WTC11 (cell line): ENCODE measurements around the gene XPO6. TPM values are rescaled to one million over a fixed set of nuclear protein-coding genes. Genes with fewer than 3 reads are reported as not detected.

Experiments
- ATAC-seq: fragments of 200-7000 bp; cut with Tn5 transposase; 2 replicates; pipeline ENCODE4 v1.10.0; 2021; ENCODE audit warnings: mild to moderate bottlenecking, moderate library complexity
- CTCF ChIA-PET: fragments of 300-600 bp; sonication (Branson Sonifier 250); formaldehyde crosslinking; loops from one replicate; lab custom pipeline; 2021; ENCODE audit warnings: antibody characterized with exemption; lab: Charles Lee
- POLR2A ChIA-PET: fragments of 350-600 bp; sonication (Branson Sonifier 250); formaldehyde crosslinking; loops from one replicate; lab custom pipeline; 2021; ENCODE audit warnings: antibody characterized with exemption; lab: Charles Lee
- DNase-seq: peaks from one replicate; pipeline ENCODE4 v3.0.0; 2021; ENCODE audit warnings: low spot score
- H3K27ac Mint-ChIP-seq: 2 replicates; pipeline ENCODE4 v1.8.0; 2021; ENCODE audit warnings: mixed read lengths
- H3K27me3 Mint-ChIP-seq: 2 replicates; pipeline ENCODE4 v1.8.0; 2021; ENCODE audit warnings: low read depth, mild to moderate bottlenecking, moderate library complexity, mixed read lengths
- H3K36me3 Mint-ChIP-seq: 2 replicates; pipeline ENCODE4 v1.8.0; 2021; ENCODE audit warnings: mixed read lengths
- H3K4me1 Mint-ChIP-seq: 2 replicates; pipeline ENCODE4 v1.8.0; 2022; ENCODE audit warnings: mixed read lengths
- H3K4me3 Mint-ChIP-seq: 2 replicates; pipeline ENCODE4 v1.8.0; 2021; ENCODE audit warnings: mild to moderate bottlenecking, moderate library complexity, mixed read lengths
- H3K9me3 Mint-ChIP-seq: 2 replicates; pipeline ENCODE4 v1.8.0; 2021; ENCODE audit warnings: mixed read lengths
- ARID4B ChIP-seq: sonication (generic); formaldehyde crosslinking; IDR thresholded peaks from 2 replicates; pipeline ENCODE4 v1.8.0; 2023; ENCODE audit warnings: missing genetic modification reagents, mild to moderate bottlenecking, borderline replicate concordance
- ATF6 ChIP-seq: sonication (generic); formaldehyde crosslinking; IDR thresholded peaks from 2 replicates; pipeline ENCODE4 v1.8.1; 2023; ENCODE audit warnings: mild to moderate bottlenecking, missing genetic modification reagents
- CBFB ChIP-seq: sonication (generic); formaldehyde crosslinking; IDR thresholded peaks from 2 replicates; pipeline ENCODE4 v1.8.1; 2022; ENCODE audit warnings: mild to moderate bottlenecking, low read depth, missing genetic modification reagents
- CREM ChIP-seq: sonication (generic); formaldehyde crosslinking; IDR thresholded peaks from 2 replicates; pipeline ENCODE4 v1.8.1; 2022; ENCODE audit warnings: mild to moderate bottlenecking, missing genetic modification reagents, moderate library complexity
- ELF4 ChIP-seq: sonication (generic); formaldehyde crosslinking; IDR thresholded peaks from 2 replicates; pipeline ENCODE4 v1.8.1; 2022; ENCODE audit warnings: low read depth, mild to moderate bottlenecking, moderate library complexity, missing genetic modification reagents
- ESRRA ChIP-seq: sonication (generic); formaldehyde crosslinking; IDR thresholded peaks from 2 replicates; pipeline ENCODE4 v1.8.1; 2022; ENCODE audit warnings: mild to moderate bottlenecking, missing genetic modification reagents, borderline replicate concordance
- FOXP1 ChIP-seq: sonication (generic); formaldehyde crosslinking; IDR thresholded peaks from 2 replicates; pipeline ENCODE4 v1.8.0; 2022; ENCODE audit warnings: missing genetic modification reagents, mild to moderate bottlenecking, moderate library complexity, borderline replicate concordance
- FOXP4 ChIP-seq: sonication (generic); formaldehyde crosslinking; IDR thresholded peaks from 2 replicates; pipeline ENCODE4 v1.8.0; 2022; ENCODE audit warnings: mild to moderate bottlenecking, missing genetic modification reagents
- GTF2I ChIP-seq: fragments of 250-450 bp; sonication (Bioruptor Pico); conservative IDR thresholded peaks from 2 replicates; pipeline ENCODE4 v1.4.0; 2021; ENCODE audit warnings: mild to moderate bottlenecking
- HMGA2 ChIP-seq: fragments of 250-450 bp; sonication (Bioruptor Pico); IDR thresholded peaks from 2 replicates; pipeline ENCODE4 v1.4.0; 2021; ENCODE audit warnings: mild to moderate bottlenecking, moderate library complexity
- MAX ChIP-seq: sonication (generic); formaldehyde crosslinking; IDR thresholded peaks from 2 replicates; pipeline ENCODE4 v1.8.0; 2022; ENCODE audit warnings: mild to moderate bottlenecking, missing genetic modification reagents
- MLX ChIP-seq: sonication (generic); formaldehyde crosslinking; IDR thresholded peaks from 2 replicates; pipeline ENCODE4 v1.8.1; 2023; ENCODE audit warnings: mild to moderate bottlenecking, missing genetic modification reagents, moderate library complexity
- NR1H2 ChIP-seq: sonication (generic); formaldehyde crosslinking; IDR thresholded peaks from 2 replicates; pipeline ENCODE4 v1.9.0; 2021; ENCODE audit warnings: mild to moderate bottlenecking, moderate library complexity, missing genetic modification reagents
- TCF7 ChIP-seq: sonication (generic); formaldehyde crosslinking; IDR thresholded peaks from 2 replicates; pipeline ENCODE4 v1.8.0; 2022; ENCODE audit warnings: mild to moderate bottlenecking, low read depth, missing genetic modification reagents, moderate library complexity
- TEAD1 ChIP-seq: sonication (generic); formaldehyde crosslinking; IDR thresholded peaks from 2 replicates; pipeline ENCODE4 v1.8.0; 2022; ENCODE audit warnings: mild to moderate bottlenecking, missing genetic modification reagents
- ZMAT4 ChIP-seq: fragments of 250-450 bp; sonication (Bioruptor Pico); IDR thresholded peaks from 2 replicates; pipeline ENCODE4 v1.9.0; 2021; ENCODE audit warnings: mild to moderate bottlenecking
- total RNA-seq: library from RNA; stranded (reverse); gene quantifications from 3 replicates; pipeline ENCODE4 v1.2.3, GENCODE V29; 2021

The XPO6 gene
- total RNA-seq, 1 experiment from 2014 or later = 160 TPM

GRCh38 chr16:28069971-28070794 is 141.6 kb downstream of the XPO6 start:
- POLR2A ChIA-PET = no interaction called here
- CTCF ChIA-PET = interaction anchor here (0.6 to 3.4 kb wide), 35 partner anchors 8 to 430 kb away, joined by 3 to 56 read pairs (median 4); no protein-coding TSS in a partner anchor
- TF ChIP-seq ELF4 (CRISPR knock-in tag) (no peak), FOXP1 (CRISPR knock-in tag) (no peak), ARID4B (CRISPR knock-in tag) (no peak), TCF7 (CRISPR knock-in tag) (no peak), CBFB (CRISPR knock-in tag) (no peak), FOXP4 (no peak), HMGA2 (no peak), MLX (CRISPR knock-in tag) (no peak), ESRRA (CRISPR knock-in tag) (no peak), MAX (no peak), GTF2I (CRISPR knock-in tag) (no peak), ATF6 (CRISPR knock-in tag) (no peak), TEAD1 (CRISPR knock-in tag) (no peak), NR1H2 (CRISPR knock-in tag) (no peak), ZMAT4 (CRISPR knock-in tag) (no peak), CREM (CRISPR knock-in tag) (no peak)
- H3K4me3 Mint-ChIP-seq = no peak overlapping the region
- ATAC-seq = no peak; the same call in 1 of the 2 replicates
- no peaks in the 10 kb centered on the region for H3K36me3 Mint-ChIP-seq
- H3K9me3 Mint-ChIP-seq = no peaks in the 10 kb centered on the region
- H3K27ac Mint-ChIP-seq = no peak overlapping the region
- no peak for DNase-seq
- peaks cover 11% of the 10 kb centered on the region; the same call in 1 of the 2 replicates for H3K4me1 Mint-ChIP-seq
- peaks cover 13% of the 10 kb centered on the region for H3K27me3 Mint-ChIP-seq
